ENCODE measurements around the gene CTBP1. TPM values are rescaled to one million over a fixed set of nuclear protein-coding genes. Genes with fewer than 3 reads are reported as not detected.

Gene CTBP1
- total and polyA plus RNA-seq, 2 donors from 2014 or later = 96.1 to 170 TPM

- H3K27me3 ChIP-seq (ENCODE audit: control insufficient read depth, insufficient read depth, low read length) = no peaks in the 10 kb centered on the region
- peak overlapping the region in 2 of 3 donors; percentile 65 to 85 for H3K9ac ChIP-seq (ENCODE audit: low read length in 3 of 3)
- H3K27ac ChIP-seq (ENCODE audit: low read depth in 2 of 2, low read length in 2 of 2) = peak overlapping the region; percentile 88 to 96
- H3K9me3 ChIP-seq (ENCODE audit: control insufficient read depth in 2 of 3, insufficient read depth in 1 of 3, low read length in 3 of 3) = no peaks in the 10 kb centered on the region
- intact Hi-C loops (cut with DNase I) = no loop called here
- H3K36me3 ChIP-seq (ENCODE audit: control insufficient read depth in 2 of 3, insufficient read depth in 3 of 3, low read length in 3 of 3) = no peaks in the 10 kb centered on the region
- DNase-seq (peak in 2 of 5 donors; percentile 67 to 85), FAIRE-seq (no peak)
- H3K4me3 ChIP-seq (ENCODE audit: low read length in 3 of 3) = peak overlapping the region; percentile 39 to 74 (median 63)
- peaks cover 3 to 56% (median 30%) of the 10 kb centered on the region in 3 donors for H3K4me1 ChIP-seq (ENCODE audit: control insufficient read depth in 2 of 3, insufficient read depth in 2 of 3, low read depth in 1 of 3, low read length in 3 of 3)
- no peak for TF ChIP-seq CTCF (IDR thresholded peaks at IDR 0.05; ENCODE audit: borderline replicate concordance, extremely low read depth, insufficient read depth)
Measured at GRCh38 chr4:1247864-1248244, 1.1 kb downstream of the CTBP1 start.

GRCh38 chr4:1246901-1247863 lies 1.7 kb downstream of the CTBP1 start:
- Histone ChIP-seq H3K36me3 (ENCODE audit: control insufficient read depth in 2 of 3, insufficient read depth in 3 of 3, low read length in 3 of 3) (no peaks in the 10 kb centered on the region), H3K4me1 (ENCODE audit: control insufficient read depth in 2 of 3, insufficient read depth in 2 of 3, low read depth in 1 of 3, low read length in 3 of 3) (peaks cover 3 to 63% (median 30%) of the 10 kb centered on the region in 3 donors), H3K9ac (ENCODE audit: low read length in 3 of 3) (peak overlapping the region in 2 of 3 donors; percentile 65 to 85), H3K9me3 (ENCODE audit: control insufficient read depth in 2 of 3, insufficient read depth in 1 of 3, low read length in 3 of 3) (no peaks in the 10 kb centered on the region), H3K27ac (ENCODE audit: low read depth in 2 of 2, low read length in 2 of 2) (peak overlapping the region; percentile 88 to 96), H3K27me3 (ENCODE audit: control insufficient read depth, insufficient read depth, low read length) (no peaks in the 10 kb centered on the region), H3K4me3 (ENCODE audit: low read length in 3 of 3) (peak overlapping the region; percentile 39 to 74 (median 63))
- no peak for FAIRE-seq
- peak in 2 of 5 donors; percentile 9 to 79 for DNase-seq
- intact Hi-C loops (cut with DNase I) = no loop called here
- no peak for TF ChIP-seq CTCF (IDR thresholded peaks at IDR 0.05; ENCODE audit: borderline replicate concordance, extremely low read depth, insufficient read depth)

GRCh38 chr4:1246111-1246881 lies 2.6 kb downstream of the CTBP1 start:
- no peak for FAIRE-seq
- peak overlapping the region in 2 of 3 donors; percentile 6 to 85 for H3K9ac ChIP-seq (ENCODE audit: low read length in 3 of 3)

More at GRCh38 chr4:1246111-1246881, 2.6 kb downstream of the CTBP1 start:
- no peak for TF ChIP-seq CTCF (IDR thresholded peaks at IDR 0.05; ENCODE audit: borderline replicate concordance, extremely low read depth, insufficient read depth)
- Histone ChIP-seq H3K9me3 (ENCODE audit: control insufficient read depth in 2 of 3, insufficient read depth in 1 of 3, low read length in 3 of 3) (no peaks in the 10 kb centered on the region), H3K27ac (ENCODE audit: low read depth in 2 of 2, low read length in 2 of 2) (peak overlapping the region in 1 of 2 donors; percentile 96), H3K4me1 (ENCODE audit: control insufficient read depth in 2 of 3, insufficient read depth in 2 of 3, low read depth in 1 of 3, low read length in 3 of 3) (peaks cover 3 to 68% (median 30%) of the 10 kb centered on the region in 3 donors), H3K4me3 (ENCODE audit: low read length in 3 of 3) (peak overlapping the region in 2 of 3 donors; percentile 63 to 74), H3K36me3 (ENCODE audit: control insufficient read depth in 2 of 3, insufficient read depth in 3 of 3, low read length in 3 of 3) (peaks cover 0 to under 1% (median 0%) of the 10 kb centered on the region in 3 donors), H3K27me3 (ENCODE audit: control insufficient read depth, insufficient read depth, low read length) (no peaks in the 10 kb centered on the region)
- peak in 3 of 5 donors; percentile 8 to 78 (median 48) for DNase-seq
- intact Hi-C loops (cut with DNase I) = no loop called here
